ENCODE measurements around the gene ANKIB1. TPM values are rescaled to one million over a fixed set of nuclear protein-coding genes. Genes with fewer than 3 reads are reported as not detected.
"Not testable (repeated sequence)": the region's sequence is repeated elsewhere in the genome, so short reads cannot be mapped to it uniquely, and the experiment has no call there.

ANKIB1 gene
- total RNA-seq, 1 donor from 2014 or later: 37.3 TPM

DNA sequence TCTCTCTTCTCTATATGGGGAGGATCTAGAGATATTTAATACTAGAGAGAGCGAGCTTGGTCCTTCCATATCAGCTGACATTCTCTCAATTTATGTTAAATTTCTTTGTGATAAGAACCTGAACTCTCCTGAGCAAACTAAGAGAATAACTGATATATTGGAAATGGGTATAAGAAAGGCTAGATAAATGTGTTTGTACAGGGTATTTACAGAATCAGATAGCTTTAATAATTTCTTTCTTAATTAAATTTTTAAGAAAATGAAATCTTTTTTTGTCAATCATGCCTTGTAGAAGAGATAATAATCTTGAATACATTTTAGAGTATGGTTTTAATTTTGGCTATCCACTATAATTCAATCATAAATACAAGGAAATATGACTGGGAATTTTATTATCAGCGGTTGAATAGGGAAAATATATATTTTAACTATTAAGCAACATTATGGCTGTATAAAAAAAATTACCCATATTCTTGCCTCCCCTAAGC is 58.7 kb downstream of the ANKIB1 start:
- no peak for DNase-seq
- ATAC-seq (ENCODE audit: poor library complexity): no peak
- intact Hi-C loops (cut with DNase I): no loop called here

- intact Hi-C loops (cut with DNase I): no loop called here
- no peak for DNase-seq
- ATAC-seq (ENCODE audit: poor library complexity): no peak
These were observed 60.4 kb downstream of the ANKIB1 start for GRCh38 chr7:92306153-92306552.

GRCh38 chr7:92313055-92313454 is 67.3 kb downstream of the ANKIB1 start:
- DNase-seq: no peak
- no peak for ATAC-seq (ENCODE audit: poor library complexity)
- intact Hi-C loops (cut with DNase I): no loop called here

GRCh38 chr7:92319243-92319642 is 73.5 kb downstream of the ANKIB1 start:
- intact Hi-C loops (cut with DNase I): no loop called here
- ATAC-seq (ENCODE audit: poor library complexity) (no peak), DNase-seq (no peak)

DNA sequence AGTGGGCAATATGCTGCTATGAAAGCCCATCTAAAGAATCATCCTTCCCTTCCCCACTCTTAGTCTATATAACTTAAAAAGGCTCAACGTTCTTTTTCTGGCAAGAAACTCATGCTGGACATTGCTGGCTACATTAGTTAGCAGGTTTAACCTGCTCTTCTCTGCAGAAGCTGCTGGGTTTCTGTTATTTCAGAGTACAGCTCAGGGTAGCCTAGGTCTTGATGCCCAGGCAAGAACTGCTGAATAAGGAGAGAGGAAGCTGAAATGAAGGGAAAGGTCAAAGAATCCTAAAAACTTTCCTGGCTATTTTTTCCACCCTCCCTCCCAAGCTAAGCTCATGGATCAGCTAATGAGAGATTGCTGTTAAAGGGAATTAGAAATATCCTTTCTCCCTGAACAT is 79.4 kb downstream of the ANKIB1 start:
- intact Hi-C loops (cut with DNase I): no loop called here
- no peak for DNase-seq
- peak; percentile 46 for ATAC-seq (ENCODE audit: poor library complexity)

DNA sequence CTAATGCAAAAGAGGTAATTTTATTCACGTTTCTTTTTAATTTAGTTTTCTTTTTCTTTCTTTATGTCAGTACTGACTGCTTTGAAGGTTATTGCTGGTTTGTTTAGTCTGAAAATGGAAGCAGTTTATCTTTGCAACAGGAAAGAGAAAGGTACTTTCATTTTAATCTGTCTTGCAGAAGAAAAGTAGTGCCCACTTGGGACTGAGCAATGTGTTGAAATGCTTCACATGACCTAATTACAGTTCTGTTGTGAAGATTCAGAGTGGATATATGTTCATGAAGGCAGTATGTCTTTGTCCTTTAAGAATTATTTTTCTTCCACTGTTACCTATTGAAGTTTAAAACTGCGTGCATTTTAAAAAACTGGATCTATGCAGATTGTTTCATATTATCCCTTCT is 80.1 kb downstream of the ANKIB1 start:
- DNase-seq: no peak
- peak; percentile 20 for ATAC-seq (ENCODE audit: poor library complexity)
- intact Hi-C loops (cut with DNase I): no loop called here

DNA sequence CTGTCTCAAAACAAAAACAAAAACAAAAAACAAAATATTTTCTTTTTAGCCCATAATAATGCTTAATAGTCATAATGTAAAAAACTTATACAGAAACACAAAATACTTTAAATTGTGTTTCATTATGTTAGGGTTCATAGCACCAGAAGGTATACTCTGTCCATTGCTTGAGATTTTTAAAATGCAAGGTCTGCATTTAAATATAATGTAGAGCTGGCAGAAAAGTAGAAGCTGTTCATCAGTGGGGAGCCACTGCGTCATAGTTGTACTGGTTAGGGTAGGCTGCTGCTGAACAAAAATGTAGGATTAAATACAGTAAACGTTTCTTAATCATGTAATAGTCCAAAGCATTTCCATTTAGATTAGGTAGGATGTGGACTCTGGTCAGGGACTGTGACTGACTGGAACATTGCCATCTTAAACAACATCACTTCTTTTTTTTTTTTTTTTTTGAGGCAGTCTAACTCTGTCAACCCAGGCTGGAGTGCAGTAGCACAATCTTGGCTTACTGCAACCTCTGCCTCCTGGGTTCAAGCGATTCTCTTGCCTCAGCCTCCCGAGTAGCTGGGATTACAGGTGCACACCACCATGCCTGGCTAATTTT is 85.2 kb downstream of the ANKIB1 start:
- no peak for ATAC-seq (ENCODE audit: poor library complexity)
- intact Hi-C loops (cut with DNase I): no loop called here
- no peak for DNase-seq

- ATAC-seq (ENCODE audit: poor library complexity) (no peak), DNase-seq (no peak)
- intact Hi-C loops (cut with DNase I): no loop called here
These were observed 85.7 kb downstream of the ANKIB1 start for GRCh38 chr7:92331508-92331907.

- intact Hi-C loops (cut with DNase I): no loop called here
- ATAC-seq (ENCODE audit: poor library complexity): no peak
These were observed 87.0 kb downstream of the ANKIB1 start for GRCh38 chr7:92332782-92333181.

DNA sequence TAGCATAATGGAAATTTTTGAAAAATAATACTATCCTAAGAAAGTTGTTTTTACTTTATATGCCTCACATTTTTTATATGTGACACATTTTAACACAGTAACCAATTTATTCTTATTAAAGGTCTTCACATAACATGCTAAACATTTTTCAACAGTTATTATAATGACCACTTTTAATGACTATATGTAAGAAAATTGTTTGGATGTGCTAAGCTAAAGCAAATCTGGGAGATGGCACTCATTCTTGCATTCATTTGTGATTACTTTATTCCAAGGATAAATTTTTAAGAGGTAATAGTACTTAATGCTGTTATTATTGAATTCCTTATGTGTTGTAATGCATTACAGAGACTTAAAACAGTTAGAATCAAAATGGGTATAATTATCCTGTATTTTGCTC is 88.1 kb downstream of the ANKIB1 start:
- ATAC-seq (ENCODE audit: poor library complexity) (no peak), DNase-seq (no peak)
- intact Hi-C loops (cut with DNase I): no loop called here

More at GRCh38 chr7:92332782-92333181, 87.0 kb downstream of the ANKIB1 start:
- no peak for DNase-seq

GRCh38 chr7:92335574-92335973 is 89.8 kb downstream of the ANKIB1 start:
- DNase-seq (no peak), ATAC-seq (ENCODE audit: poor library complexity) (no peak)
- intact Hi-C loops (cut with DNase I): no loop called here

GRCh38 chr7:92336662-92337340 is 91.0 kb downstream of the ANKIB1 start:
- DNase-seq (no peak), ATAC-seq (ENCODE audit: poor library complexity) (no peak)
- intact Hi-C loops (cut with DNase I): no loop called here

- intact Hi-C loops (cut with DNase I): no loop called here
- no peak for ATAC-seq (ENCODE audit: poor library complexity)
- DNase-seq: no peak
These were observed 94.2 kb downstream of the ANKIB1 start for GRCh38 chr7:92340016-92340415.

DNA sequence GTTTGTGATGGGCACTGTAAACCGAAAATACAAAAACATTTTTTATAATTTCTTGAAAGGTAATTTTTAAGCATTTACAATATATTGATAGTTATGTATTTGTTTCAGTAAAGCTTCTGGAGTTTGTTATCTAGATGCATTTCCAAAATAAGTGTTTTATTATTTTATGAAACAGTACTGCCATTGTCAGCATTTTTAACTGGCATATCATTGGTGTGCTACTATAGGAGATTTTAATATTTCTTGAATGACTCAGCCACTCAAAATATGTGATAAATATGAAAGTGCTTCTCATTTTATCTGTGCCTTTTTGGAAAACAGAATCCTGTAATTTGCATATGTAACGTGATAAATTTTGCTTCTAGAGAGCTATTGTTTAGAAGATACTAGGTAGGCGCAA is 97.9 kb downstream of the ANKIB1 start:
- DNase-seq: no peak

GRCh38 chr7:92352009-92352408 is 106.2 kb downstream of the ANKIB1 start:
- no peak for ATAC-seq (ENCODE audit: poor library complexity)
- intact Hi-C loops (cut with DNase I): no loop called here
- DNase-seq: no peak

More for the DNA sequence above, 97.9 kb downstream of the ANKIB1 start:
- no peak for ATAC-seq (ENCODE audit: poor library complexity)
- intact Hi-C loops (cut with DNase I): no loop called here

DNA sequence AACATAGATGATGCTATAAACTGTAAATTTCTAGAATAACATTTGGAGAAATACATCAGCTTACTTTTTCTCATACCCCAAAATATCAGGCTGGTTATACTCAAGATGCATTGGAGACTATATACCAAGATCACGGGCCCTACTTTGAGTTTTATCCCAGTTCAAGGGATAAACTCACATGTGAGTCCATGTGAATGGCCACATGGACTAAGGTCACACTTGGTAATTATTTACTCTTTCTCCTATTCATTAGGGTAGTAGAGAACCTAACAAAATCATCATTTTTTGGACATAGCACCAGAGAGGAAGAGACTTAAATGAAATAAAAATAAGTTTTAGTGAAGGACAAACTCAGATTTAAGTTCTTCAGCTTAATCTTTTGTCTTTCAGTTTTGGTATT is 108.4 kb downstream of the ANKIB1 start:
- DNase-seq: no peak
- no peak for ATAC-seq (ENCODE audit: poor library complexity)
- intact Hi-C loops (cut with DNase I): no loop called here

DNA sequence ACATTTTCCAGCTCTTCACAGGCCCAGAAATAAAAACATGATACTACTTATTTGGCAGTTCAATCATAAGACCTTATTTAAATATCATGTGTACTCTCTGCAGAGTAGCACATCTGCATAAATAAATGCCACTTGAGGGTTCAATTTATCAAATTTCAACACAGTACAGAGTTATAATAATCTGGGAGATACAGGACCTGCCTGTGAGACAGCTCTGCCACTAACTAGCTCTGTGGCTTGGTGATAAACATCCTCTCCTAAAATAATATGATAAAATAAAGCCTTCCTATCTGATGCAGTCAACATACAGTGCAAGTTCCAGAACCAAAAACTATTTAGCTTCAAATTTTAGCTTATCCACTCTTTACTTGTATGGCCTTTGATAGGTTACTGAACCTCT is 110.6 kb downstream of the ANKIB1 start:
- intact Hi-C loops (cut with DNase I): no loop called here
- no peak for ATAC-seq (ENCODE audit: poor library complexity)
- no peak for DNase-seq

GRCh38 chr7:92357260-92357659 is 111.5 kb downstream of the ANKIB1 start:
- intact Hi-C loops (cut with DNase I): no loop called here
- no peak for ATAC-seq (ENCODE audit: poor library complexity)
- no peak for DNase-seq

DNA sequence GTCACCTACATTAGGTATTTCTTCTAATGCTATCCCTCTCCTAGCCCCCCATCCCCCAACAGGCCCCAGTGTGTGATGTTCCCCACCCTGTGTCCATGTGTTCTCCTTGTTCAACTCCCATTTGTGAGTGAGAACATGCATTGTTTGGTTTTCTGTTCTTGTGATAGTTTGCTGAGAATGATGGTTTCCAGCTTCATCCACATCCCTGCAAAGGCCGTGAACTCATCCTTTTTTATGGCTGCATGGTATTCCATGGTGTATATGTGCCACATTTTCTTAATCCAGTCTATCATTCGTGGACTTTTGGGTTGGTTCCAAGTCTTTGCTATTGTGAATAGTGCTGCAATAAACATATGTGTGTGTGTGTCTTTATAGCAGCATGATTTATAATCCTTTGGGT is 113.4 kb downstream of the ANKIB1 start:
- DNase-seq; ATAC-seq (ENCODE audit: poor library complexity); intact Hi-C loops (cut with DNase I): not testable (repeated sequence)

DNA sequence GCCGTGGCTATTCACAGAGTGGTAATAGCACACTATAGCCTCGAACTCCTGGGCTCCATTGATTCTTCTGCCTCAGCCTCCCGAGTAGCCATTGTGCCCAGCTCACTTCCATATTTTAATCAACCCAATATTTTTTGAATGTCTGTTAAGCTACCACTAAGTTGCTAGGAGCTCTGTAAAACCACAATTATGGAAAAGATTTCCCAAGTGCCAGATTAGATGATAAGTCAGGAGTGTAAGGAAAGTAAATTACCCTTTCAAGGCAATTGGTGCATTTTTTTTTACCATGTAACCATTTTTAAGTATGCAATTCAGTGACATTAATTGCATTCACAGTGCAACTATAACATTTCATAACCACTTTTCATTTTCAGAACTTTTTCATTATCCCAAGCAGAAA is 114.0 kb downstream of the ANKIB1 start:
- DNase-seq: no peak
- intact Hi-C loops (cut with DNase I): no loop called here
- no peak for ATAC-seq (ENCODE audit: poor library complexity)

DNA sequence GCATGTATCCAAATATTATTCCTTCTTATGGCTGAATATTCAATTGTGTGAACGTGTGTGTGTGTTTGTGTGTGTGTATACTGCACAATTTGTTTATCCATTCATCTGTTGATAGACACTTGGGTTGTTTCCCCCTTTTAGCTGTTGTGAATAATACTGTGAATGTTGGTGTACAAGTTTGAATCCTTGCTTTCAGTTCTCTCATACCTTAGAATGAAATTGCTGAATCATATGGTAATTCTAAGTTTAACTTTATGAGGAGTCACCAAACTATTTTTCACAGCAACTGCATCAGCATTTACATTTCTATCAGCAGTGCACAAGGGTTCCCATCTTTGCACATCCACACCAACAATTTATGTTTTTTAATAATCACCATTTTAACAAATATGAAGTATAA is 114.6 kb downstream of the ANKIB1 start:
- DNase-seq (no peak), ATAC-seq (ENCODE audit: poor library complexity) (no peak)
- intact Hi-C loops (cut with DNase I): no loop called here

All from Right ventricle myocardium superior (tissue), 1 donor.